Esophagus squamous epithelium (tissue), 5 donors: ENCODE data around the gene TIMM21. TPM values are rescaled to one million over a fixed set of nuclear protein-coding genes. Genes with fewer than 3 reads are reported as not detected.

ENCODE experiments used
- DNase-seq: peaks from one replicate; lab custom pipeline; 2025; lab: John Stamatoyannopoulos, UW
- H3K27ac ChIP-seq, 4 donors: fragments of 200-600 bp; sonication (generic); one replicate each; pipeline ENCODE4 v1.5.1; 2016 to 2019; ENCODE audit warnings: mild to moderate bottlenecking in 1 of 4
- H3K27me3 ChIP-seq, 4 donors: fragments of 200-600 bp; sonication (generic); 1 replicate in 3 of 4; 2 replicates in 1 of 4; pipeline versions ENCODE4 v1.5.1 to v1.6.0; 2017 to 2021; ENCODE audit warnings: antibody characterized with exemption in 1 of 4
- H3K36me3 ChIP-seq, 3 donors: fragments of 200-600 bp; sonication (generic); one replicate each; pipeline ENCODE4 v1.5.1; 2016 to 2019
- H3K4me1 ChIP-seq, 3 donors: fragments of 200-600 bp; sonication (generic); one replicate each; pipeline ENCODE4 v1.5.1; 2017 to 2019
- H3K4me3 ChIP-seq, 4 donors: fragments of 200-600 bp; sonication (generic); 1 replicate in 3 of 4; 2 replicates in 1 of 4; pipeline ENCODE4 v1.5.1; 2016 to 2019; ENCODE audit warnings: mild to moderate bottlenecking in 2 of 4, moderate library complexity in 1 of 4
- H3K9me3 ChIP-seq, 3 donors: fragments of 200-600 bp; sonication (generic); one replicate each; pipeline ENCODE4 v1.5.1; 2016 to 2019
- CTCF ChIP-seq, 6 experiments: fragments of 450-650 bp in 4 of 6; fragments of 200-600 bp in 2 of 6; sonication (generic) in 2 of 6; IDR thresholded peaks; one replicate each; pipeline ENCODE4 v1.5.1; 2016 to 2019; ENCODE audit warnings: antibody characterized with exemption in 6 of 6, mild to moderate bottlenecking in 4 of 6, moderate library complexity in 4 of 6
- POLR2A ChIP-seq, 4 donors: fragments of 450-650 bp; IDR thresholded peaks; one replicate each; pipeline ENCODE4 v1.6.1; 2017; ENCODE audit warnings: antibody characterized with exemption in 4 of 4, mild to moderate bottlenecking in 4 of 4, moderate library complexity in 3 of 4
- WGBS, 2 donors: methylation state at CpG; one replicate each; pipeline ENCODE4 v1.1.5; 2018; 5-methylcytosine and 5-hydroxymethylcytosine counted together
- intact Hi-C: fragments of 100-400 bp; cut with DNase I; formaldehyde crosslinking; loops from one replicate; pipeline ENCODE4 v1.15.0; 2022
- total RNA-seq, 4 donors: library from RNA; depleted of rRNA; stranded (reverse); fragments of >200 nt; gene quantifications; one replicate each; pipeline ENCODE4 v1.1.0, GENCODE V29; 2016
- donor health status: DM: yes; HTN: yes; CAD: no.

Gene TIMM21
- 10 to 100 TPM; 26.2 to 53.6 (median 31.2) TPM for total RNA-seq

- intact Hi-C loops, result no loop called here
- TF ChIP-seq CTCF (IDR thresholded peaks at IDR 0.05), result peak in 1 of 6 experiments; percentile 23
- peak in 3 of 4 donors; percentile 23 to 75 (median 24) for TF ChIP-seq POLR2A (IDR thresholded peaks at IDR 0.05)
- WGBS, 2 donors, result 0 to 1% methylated on average over 14 to 21 of the region's 58 CpGs
- peak within 1 kb of the TSS; percentile 72 to 97 (median 92) for H3K27ac ChIP-seq
- H3K36me3 ChIP-seq, result peaks cover 0 to 21% (median 0%) of the 10 kb centered on the region in 3 donors
- peak; percentile 77 for DNase-seq
- no peaks in the 10 kb centered on the region for H3K27me3 ChIP-seq
- peak within 1 kb of the TSS; percentile 36 to 81 (median 72) for H3K4me3 ChIP-seq
- H3K9me3 ChIP-seq, result no peaks in the 10 kb centered on the region
- H3K4me1 ChIP-seq, result peaks cover 7 to 53% (median 14%) of the 10 kb centered on the region in 3 donors
Measured at GRCh38 chr18:74147779-74148542, at the start of gene TIMM21, which contains the start of gene FBXO15. TIMM21 (plus strand) TSS chr18:74148523; CDS start chr18:74148809, 286 bp downstream. FBXO15 (minus strand) TSS chr18:74147834; CDS start chr18:74147785, 49 bp downstream.

GRCh38 chr18:74108460-74108859 lies 39.9 kb upstream of the TIMM21 start:
- Histone ChIP-seq H3K4me3 (no peak overlapping the region), H3K9me3 (peaks cover 0 to 5% (median 3%) of the 10 kb centered on the region in 3 donors), H3K4me1 (no peaks in the 10 kb centered on the region), H3K27me3 (no peaks in the 10 kb centered on the region), H3K27ac (no peak overlapping the region), H3K36me3 (no peaks in the 10 kb centered on the region)
- 66 to 85% methylated on average over 2 of the region's 2 CpGs for WGBS, 2 donors
- intact Hi-C loops, result no loop called here
- no peak for DNase-seq
- TF ChIP-seq CTCF (IDR thresholded peaks at IDR 0.05), result no peak
- TF ChIP-seq POLR2A (IDR thresholded peaks at IDR 0.05), result no peak

GRCh38 chr18:74110149-74110548 lies 38.2 kb upstream of the TIMM21 start:
- WGBS, 2 donors, result 95 to 100% methylated on average over 1 of the region's 1 CpG
- Histone ChIP-seq H3K4me1 (no peaks in the 10 kb centered on the region), H3K4me3 (no peak overlapping the region), H3K36me3 (no peaks in the 10 kb centered on the region), H3K27ac (no peak overlapping the region), H3K27me3 (no peaks in the 10 kb centered on the region), H3K9me3 (peaks cover 0 to 5% (median 3%) of the 10 kb centered on the region in 3 donors)
- no peak for TF ChIP-seq CTCF (IDR thresholded peaks at IDR 0.05)
- no peak for TF ChIP-seq POLR2A (IDR thresholded peaks at IDR 0.05)
- intact Hi-C loops, result no loop called here
- DNase-seq, result no peak

- Histone ChIP-seq H3K27ac (no peak overlapping the region), H3K4me3 (no peak overlapping the region), H3K36me3 (no peaks in the 10 kb centered on the region), H3K4me1 (no peaks in the 10 kb centered on the region), H3K27me3 (no peaks in the 10 kb centered on the region), H3K9me3 (peaks cover 0 to 5% (median 3%) of the 10 kb centered on the region in 3 donors)
- intact Hi-C loops, result no loop called here
- 58 to 83% methylated on average over 4 of the region's 4 CpGs for WGBS, 2 donors
- DNase-seq, result no peak
- no peak for TF ChIP-seq CTCF (IDR thresholded peaks at IDR 0.05)
- no peak for TF ChIP-seq POLR2A (IDR thresholded peaks at IDR 0.05)
Measured at GRCh38 chr18:74110976-74111375, 37.3 kb upstream of the TIMM21 start.

- intact Hi-C loops, result no loop called here
- TF ChIP-seq CTCF (IDR thresholded peaks at IDR 0.05) (no peak), POLR2A (IDR thresholded peaks at IDR 0.05) (no peak)
- peaks cover 0 to 5% (median 3%) of the 10 kb centered on the region in 3 donors for H3K9me3 ChIP-seq
Measured at GRCh38 chr18:74113711-74114110, 34.6 kb upstream of the TIMM21 start.

More at GRCh38 chr18:74113711-74114110, 34.6 kb upstream of the TIMM21 start:
- Histone ChIP-seq H3K27ac (no peak overlapping the region), H3K27me3 (no peaks in the 10 kb centered on the region), H3K36me3 (no peaks in the 10 kb centered on the region), H3K4me3 (no peak overlapping the region), H3K4me1 (no peaks in the 10 kb centered on the region)
- DNase-seq, result no peak
